HS-27A (cell line): ENCODE data around the gene SH3BP2.

Experiments
- DNase-seq: peaks from one replicate; pipeline ENCODE4 v3.0.0-alpha.2; 2012; ENCODE audit warnings: low read depth, missing footprints

The SH3BP2 gene

DNA sequence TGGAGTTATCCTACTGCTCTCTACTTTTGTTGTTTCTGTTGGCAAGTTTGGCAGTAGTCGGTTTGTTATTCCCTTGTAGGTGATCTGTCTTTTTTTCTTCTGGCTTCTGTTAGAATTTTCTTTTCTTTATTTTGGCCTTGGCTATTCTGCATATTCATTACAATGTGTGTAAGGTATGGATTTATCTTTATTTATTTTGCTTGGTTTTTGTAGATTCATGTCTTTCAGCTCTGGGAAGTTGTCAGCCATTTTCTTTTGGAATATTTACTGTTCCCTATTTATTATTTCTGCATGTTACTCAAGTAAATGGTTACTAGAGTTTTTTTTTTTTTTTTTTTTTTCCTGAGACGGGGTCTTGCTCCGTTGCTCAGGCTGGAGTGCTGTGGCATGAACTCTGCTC, 63.4 kb downstream of the SH3BP2 start:
- DNase-seq, result no peak

DNA sequence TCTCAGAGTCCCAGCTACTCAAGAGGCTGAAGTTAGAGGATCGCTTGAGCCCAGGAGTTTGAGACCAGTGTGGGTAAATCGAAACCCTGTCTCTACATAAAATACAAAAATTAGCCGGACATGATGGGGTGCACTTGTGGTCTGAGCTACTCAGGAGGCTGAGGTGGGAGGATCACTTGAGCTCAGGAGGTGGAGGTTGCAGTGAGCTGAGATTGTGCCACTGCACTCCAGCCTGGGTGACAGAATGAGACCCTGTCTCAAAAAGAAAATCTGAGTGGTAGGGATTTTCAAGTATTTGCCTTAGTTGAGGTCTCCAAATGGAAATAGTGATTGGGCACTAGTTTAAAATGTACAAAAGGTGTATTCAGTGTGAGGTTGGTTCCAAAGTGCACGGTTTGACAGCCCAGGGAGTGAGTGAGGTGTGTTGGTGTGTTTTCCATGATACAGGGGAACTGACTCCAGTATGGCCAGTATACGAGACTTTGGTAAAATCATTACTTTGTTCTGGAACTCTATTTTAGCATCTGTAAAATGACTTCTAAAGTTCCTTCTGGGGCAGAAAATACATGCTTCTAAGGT, 64.6 kb downstream of the SH3BP2 start:
- no peak for DNase-seq

DNA sequence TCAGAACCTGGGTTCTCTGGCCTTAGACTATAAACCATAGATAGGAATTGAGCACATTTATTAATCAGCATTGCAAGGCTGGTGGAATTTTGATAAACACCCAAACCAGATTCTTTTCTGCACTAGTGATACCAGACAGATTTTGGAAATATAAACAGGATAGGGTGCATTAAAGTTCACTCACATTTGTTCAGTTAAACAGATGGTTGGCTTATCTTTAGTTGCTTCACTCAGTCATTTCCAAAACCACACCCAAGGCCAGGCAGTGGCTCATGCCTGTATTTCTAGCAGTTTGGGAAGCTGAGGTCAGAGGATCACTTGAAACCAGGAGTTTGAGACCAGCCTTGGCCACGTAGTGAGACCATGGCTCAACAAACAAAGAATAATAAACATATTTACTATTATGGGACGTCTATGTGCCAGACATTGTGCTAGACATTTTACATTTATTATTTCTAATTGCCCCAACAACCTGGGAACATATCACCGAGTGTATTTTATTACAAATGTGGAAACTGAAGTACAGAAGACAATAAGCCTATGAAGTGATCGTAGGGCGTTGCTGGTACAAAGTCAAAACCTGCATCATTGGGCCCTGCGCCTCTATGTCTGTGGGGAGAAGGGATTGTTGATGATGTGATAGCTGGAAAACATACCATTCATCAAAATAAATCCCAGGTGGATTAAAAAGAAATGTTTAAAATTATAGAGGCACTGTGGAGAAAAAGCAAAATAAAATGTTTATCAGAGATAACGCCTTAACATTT, 65.7 kb downstream of the SH3BP2 start:
- DNase-seq, result no peak

GRCh38 chr4:2859514-2859913, 66.6 kb downstream of the SH3BP2 start:
- DNase-seq, result no peak

DNA sequence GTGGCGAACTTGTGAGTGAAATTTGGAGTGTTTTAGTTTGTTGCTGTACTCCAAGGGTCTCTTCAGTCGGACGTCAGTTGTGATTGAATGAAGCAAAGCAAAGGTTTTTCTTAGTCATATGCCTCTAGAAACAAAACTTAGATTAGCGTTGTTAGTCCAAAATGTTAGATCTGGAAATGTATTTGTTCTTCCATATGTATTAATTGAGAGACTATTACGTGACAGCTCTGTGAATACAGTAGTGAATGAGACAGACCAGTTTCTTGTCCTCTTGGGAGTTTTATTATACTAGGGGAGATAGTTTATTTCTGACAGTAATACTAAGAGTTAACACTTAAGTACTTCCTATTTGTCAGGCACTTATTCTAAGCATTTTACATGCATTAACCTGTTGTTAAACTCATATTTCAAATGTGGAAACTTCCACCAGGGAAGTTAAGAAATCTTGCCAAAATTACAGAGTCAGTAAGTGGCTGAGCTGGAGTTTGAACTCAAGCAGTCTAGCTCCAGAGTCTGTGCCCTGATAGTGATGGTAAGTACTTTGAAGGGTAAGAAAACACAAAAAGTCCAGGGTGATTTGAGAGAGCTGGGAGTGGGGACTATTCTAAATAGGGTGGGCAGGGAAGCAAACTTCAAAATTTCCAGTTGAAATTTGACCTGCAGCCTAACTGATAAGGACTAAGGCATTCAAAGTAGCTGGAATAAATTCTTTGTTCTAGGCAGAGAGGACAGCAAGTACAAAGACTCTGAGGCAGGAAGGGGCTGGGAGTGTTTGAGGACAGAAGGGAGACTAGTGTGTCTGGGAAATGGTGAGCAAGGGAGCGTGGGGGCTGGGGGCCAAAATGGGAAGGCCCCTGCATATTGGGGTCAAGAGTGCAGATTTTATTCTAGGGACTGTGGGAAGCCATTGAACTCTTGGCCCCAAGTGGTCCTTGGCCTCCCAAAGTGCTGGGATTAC, 67.8 kb downstream of the SH3BP2 start:
- DNase-seq, result no peak

DNA sequence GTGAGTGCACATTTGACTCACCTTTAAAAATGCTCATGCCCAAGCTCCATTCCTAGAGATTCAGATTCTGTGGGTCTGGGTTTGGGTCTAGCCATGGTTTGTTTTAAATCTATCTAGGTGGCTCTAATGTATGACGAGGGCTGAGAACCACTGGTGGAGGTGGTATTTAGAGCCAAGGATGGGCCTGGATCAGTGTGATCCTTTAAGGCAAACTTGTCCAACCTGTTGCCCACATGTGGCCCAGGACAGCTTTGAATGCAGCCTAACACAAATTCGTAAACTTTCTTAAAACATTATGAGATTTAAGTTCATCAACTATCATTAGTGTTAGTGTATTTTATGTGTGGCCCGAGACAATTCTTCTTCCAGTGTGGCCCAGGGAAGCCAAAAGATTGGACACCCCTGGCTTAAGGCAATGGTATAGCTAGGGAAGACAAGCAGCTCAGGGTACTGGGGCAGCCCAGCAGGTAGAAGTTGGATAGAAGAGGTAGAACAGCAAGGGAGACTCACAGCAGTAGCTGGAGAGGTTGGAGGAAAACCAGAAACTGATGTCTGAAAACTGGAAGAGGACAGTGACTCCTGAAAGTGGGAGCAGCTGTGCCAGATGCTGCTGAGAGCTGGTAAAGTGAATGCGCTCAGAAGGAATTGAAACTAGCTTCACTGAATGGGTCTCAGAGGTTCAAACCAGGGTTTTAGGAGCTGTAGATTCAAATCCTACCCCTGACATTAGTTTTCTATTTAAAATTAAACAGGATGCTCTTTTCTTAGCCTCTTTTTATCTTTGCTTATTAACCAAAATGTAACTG, 68.9 kb downstream of the SH3BP2 start:
- no peak for DNase-seq

- DNase-seq, result no peak
Measured at GRCh38 chr4:2862528-2862927, 69.6 kb downstream of the SH3BP2 start.

DNA sequence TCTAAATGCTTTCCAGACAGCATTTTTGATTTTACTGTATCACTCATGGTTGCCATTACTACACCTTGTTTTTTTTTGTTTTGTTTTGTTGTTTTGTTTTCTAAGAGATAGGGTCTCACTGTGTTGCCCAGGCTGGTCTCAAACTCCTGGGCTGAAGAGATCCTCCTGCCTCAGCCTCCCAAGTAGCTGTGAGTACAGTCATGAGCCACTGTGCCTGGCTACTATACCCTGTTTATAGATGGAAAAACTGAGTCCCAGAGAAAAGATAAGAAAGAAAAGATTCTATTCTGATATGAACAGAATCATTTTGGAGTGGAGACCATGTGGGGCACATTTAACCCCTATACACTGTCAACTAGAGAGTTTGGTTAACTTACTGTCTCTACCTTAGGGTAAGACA, 70.8 kb downstream of the SH3BP2 start:
- no peak for DNase-seq

- no peak for DNase-seq
Measured at GRCh38 chr4:2865196-2865780, 72.4 kb downstream of the SH3BP2 start.

- DNase-seq, result no peak
Measured at GRCh38 chr4:2866160-2866861, 73.4 kb downstream of the SH3BP2 start.

DNA sequence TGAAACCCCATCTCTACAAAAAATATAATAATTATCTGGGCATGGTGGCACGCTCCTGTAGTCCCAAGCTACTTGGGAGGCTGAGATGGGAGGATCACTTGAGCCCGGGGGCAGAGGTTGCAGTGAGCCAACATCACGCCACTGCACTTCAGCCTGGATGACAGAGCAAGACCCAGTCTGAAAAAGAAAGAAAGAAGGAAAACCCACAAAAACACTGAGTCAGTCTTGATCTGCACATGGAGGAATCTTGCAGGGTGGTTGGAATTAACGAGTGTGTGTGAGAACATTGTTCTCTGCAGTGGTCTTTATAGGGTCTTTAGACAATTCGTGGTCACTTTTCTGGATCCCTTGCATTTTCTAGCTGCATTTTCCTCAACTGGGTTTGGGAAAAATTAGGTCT, 74.0 kb downstream of the SH3BP2 start:
- no peak for DNase-seq

DNA sequence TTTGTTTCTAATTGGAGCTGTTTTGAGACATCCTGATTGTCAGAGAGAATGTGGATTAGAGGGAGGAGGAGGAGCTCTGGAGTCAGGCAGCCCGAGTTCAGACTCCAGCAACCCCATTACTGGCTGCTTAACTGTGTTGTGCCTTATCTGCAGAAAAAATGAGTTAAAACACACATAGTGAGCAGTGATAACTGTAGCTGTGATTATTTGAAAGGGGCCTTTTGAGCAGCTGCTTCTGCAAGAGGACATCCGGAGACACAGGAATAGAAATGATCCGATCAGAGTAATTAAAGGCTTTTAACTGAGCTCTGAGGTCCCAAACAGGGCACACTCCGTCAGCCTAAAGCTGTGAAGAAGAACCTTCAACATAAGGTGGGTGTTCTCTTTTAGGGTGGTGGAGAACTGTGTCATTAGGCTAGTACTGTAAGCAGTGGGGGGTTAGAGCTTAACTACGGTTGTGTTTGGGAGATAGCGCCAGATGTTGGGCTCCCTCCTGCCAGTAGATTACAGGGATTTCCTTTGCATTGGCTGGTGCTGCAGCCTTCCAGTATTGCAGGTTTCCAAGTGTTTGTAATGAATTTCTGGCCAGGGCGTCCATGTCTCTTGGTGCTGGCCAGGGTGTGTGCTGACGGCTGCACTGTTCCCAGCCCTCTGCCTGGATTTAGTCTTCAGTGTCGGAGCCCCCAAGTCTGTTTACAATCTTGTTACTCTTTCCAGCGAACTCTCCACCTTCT, 75.0 kb downstream of the SH3BP2 start:
- no peak for DNase-seq

- DNase-seq, result no peak
Measured at GRCh38 chr4:2868877-2869487, 76.1 kb downstream of the SH3BP2 start.

DNA sequence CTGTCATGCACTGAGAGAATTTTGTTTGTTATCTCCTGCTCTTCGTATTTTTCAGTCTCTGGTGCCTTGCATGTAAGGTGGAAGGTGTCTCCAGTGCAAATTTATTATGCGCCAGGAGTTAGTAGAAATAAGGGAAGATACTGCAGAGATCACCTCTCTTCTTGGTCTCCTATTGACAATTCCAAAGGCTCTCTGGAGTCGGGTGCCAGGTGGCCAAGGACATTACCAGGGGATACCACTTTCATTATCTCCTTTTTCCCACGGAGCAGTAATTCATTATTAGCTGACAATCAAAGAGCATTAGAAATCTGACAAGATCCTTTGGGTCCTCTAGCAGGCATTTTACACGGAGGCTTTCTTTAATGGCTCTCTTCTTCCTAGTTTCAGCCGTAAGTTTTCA, 76.8 kb downstream of the SH3BP2 start:
- DNase-seq, result no peak

- no peak for DNase-seq
Measured at GRCh38 chr4:2870082-2870481, 77.2 kb downstream of the SH3BP2 start.

GRCh38 chr4:2871466-2871865, 78.6 kb downstream of the SH3BP2 start:
- no peak for DNase-seq

GRCh38 chr4:2871911-2872310, 79.0 kb downstream of the SH3BP2 start:
- DNase-seq, result no peak

- no peak for DNase-seq
Measured at GRCh38 chr4:2873329-2873728, 80.4 kb downstream of the SH3BP2 start.

DNA sequence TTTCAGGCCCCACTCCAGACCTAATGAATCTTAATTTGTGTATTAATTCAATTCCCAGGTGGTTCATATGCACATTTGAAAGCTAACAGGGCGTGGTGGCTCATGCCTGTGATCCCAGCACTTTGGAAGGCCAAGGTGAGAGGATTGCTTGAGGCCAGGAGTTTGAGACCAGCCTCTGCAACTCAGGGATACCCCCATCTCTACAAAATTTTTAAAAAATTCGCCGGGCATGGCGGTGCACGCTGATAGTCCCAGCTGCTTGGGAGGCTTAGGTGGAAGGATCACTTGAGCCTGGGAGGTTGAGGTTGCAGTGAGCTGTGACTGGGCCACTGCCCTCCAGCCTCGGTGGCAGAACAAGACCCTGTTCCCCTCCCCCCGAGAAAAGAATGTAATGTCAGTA, 82.0 kb downstream of the SH3BP2 start:
- DNase-seq, result no peak

DNA sequence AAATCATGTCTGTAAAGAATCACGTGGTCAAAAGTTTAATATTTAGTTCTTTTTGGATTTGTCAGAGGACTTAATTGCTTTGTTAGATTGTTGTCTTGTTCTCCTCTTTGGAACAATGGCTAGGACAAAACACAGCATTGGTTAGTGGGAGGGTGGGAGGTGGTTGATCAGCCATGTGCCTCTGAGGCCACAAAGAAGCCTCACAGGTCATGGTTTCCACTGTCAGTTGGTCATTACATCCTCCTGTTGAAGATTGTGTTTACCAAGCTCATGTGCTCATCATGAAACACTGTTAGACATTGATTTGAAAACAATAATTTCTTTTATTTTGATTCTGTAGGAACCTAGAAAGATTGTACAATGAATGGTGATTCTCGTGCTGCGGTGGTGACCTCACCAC, 82.7 kb downstream of the SH3BP2 start:
- DNase-seq, result no peak
